Thoracic aorta (tissue), 2 donors: ENCODE results near the gene VDAC1. TPM values are rescaled to one million over a fixed set of nuclear protein-coding genes. Genes with fewer than 3 reads are reported as not detected.
"Not testable (repeated sequence)": the region's sequence is repeated elsewhere in the genome, so short reads cannot be mapped to it uniquely, and the experiment has no call there.

ENCODE experiments used
- ATAC-seq: fragments of 150-250 bp; one replicate; pipeline ENCODE4 v1.8.0; 2017; ENCODE audit warnings: low read depth; ENCODE audit not compliant: insufficient number of reproducible peaks, low FRiP score
- DNase-seq: peaks from one replicate; pipeline ENCODE4 v3.0.0-alpha.2; 2020; ENCODE audit warnings: low spot score
- H3K27ac ChIP-seq, 2 donors: fragments of 200-600 bp; sonication (generic); 1 replicate in 1 of 2; 2 replicates in 1 of 2; pipeline ENCODE4 v1.5.1; 2016; ENCODE audit warnings: mild to moderate bottlenecking in 2 of 2, moderate library complexity in 2 of 2
- H3K27me3 ChIP-seq: fragments of 200-600 bp; sonication (generic); replicated peaks from 2 replicates; pipeline ENCODE4 v1.6.0; 2016; ENCODE audit warnings: mild to moderate bottlenecking; ENCODE audit not compliant: insufficient read depth
- H3K36me3 ChIP-seq: fragments of 200-600 bp; sonication (generic); one replicate; pipeline ENCODE4 v1.5.1; 2016
- H3K4me1 ChIP-seq, 2 donors: fragments of 200-600 bp; sonication (generic); 1 replicate in 1 of 2; 2 replicates in 1 of 2; pipeline versions ENCODE4 v1.5.1 to v1.6.0; 2016; ENCODE audit warnings: low read depth in 2 of 2, mild to moderate bottlenecking in 1 of 2; ENCODE audit not compliant: control insufficient read depth in 1 of 2
- H3K4me3 ChIP-seq: fragments of 200-600 bp; sonication (generic); 2 replicates; pipeline ENCODE4 v1.5.1; 2016; ENCODE audit warnings: mild to moderate bottlenecking
- H3K9me3 ChIP-seq: fragments of 200-600 bp; sonication (generic); 2 replicates; pipeline ENCODE4 v1.5.1; 2016
- total RNA-seq, 2 donors: library from RNA; depleted of rRNA; stranded (reverse); fragments of >200 nt; gene quantifications; one replicate each; pipeline versions ENCODE4 v1.1.0 to v1.2.3, GENCODE V29; 2016
- TF ChIP-seq, protein P1 (sequence below): fragments of 200-600 bp; sonication (generic); IDR thresholded peaks from one replicate; pipeline ENCODE4 v1.5.1; 2019; ENCODE audit warnings: antibody characterized with exemption

VDAC1 gene
- total RNA-seq, 2 donors from 2014 or later = 77.0 to 112 TPM

- no peak overlapping the region for H3K27ac ChIP-seq
- peaks cover 52% of the 10 kb centered on the region for H3K36me3 ChIP-seq
- ATAC-seq (no peak), DNase-seq (no peak)
- no peaks in the 10 kb centered on the region for H3K4me1 ChIP-seq
- H3K27me3 ChIP-seq = no peaks in the 10 kb centered on the region
- no peaks in the 10 kb centered on the region for H3K9me3 ChIP-seq
- TF ChIP-seq, protein P1, sequence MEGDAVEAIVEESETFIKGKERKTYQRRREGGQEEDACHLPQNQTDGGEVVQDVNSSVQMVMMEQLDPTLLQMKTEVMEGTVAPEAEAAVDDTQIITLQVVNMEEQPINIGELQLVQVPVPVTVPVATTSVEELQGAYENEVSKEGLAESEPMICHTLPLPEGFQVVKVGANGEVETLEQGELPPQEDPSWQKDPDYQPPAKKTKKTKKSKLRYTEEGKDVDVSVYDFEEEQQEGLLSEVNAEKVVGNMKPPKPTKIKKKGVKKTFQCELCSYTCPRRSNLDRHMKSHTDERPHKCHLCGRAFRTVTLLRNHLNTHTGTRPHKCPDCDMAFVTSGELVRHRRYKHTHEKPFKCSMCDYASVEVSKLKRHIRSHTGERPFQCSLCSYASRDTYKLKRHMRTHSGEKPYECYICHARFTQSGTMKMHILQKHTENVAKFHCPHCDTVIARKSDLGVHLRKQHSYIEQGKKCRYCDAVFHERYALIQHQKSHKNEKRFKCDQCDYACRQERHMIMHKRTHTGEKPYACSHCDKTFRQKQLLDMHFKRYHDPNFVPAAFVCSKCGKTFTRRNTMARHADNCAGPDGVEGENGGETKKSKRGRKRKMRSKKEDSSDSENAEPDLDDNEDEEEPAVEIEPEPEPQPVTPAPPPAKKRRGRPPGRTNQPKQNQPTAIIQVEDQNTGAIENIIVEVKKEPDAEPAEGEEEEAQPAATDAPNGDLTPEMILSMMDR = no peak
- no peak overlapping the region for H3K4me3 ChIP-seq
Observed at GRCh38 chr5:133977858-133978257, 26.9 kb downstream of the VDAC1 start.

- H3K36me3 ChIP-seq = peaks cover 47% of the 10 kb centered on the region
- no peak for DNase-seq
- H3K27ac ChIP-seq = no peak overlapping the region
- ATAC-seq = no peak
- H3K4me1 ChIP-seq = no peaks in the 10 kb centered on the region
- no peak overlapping the region for H3K4me3 ChIP-seq
- TF ChIP-seq, protein P1 = no peak
- H3K27me3 ChIP-seq = no peaks in the 10 kb centered on the region
- H3K9me3 ChIP-seq = no peaks in the 10 kb centered on the region
Observed at GRCh38 chr5:133977161-133977787, 27.5 kb downstream of the VDAC1 start.

- peaks cover 41% of the 10 kb centered on the region for H3K36me3 ChIP-seq
- not testable (repeated sequence) for H3K4me3 ChIP-seq, H3K4me1 ChIP-seq, H3K27me3 ChIP-seq, DNase-seq, ATAC-seq, H3K9me3 ChIP-seq, H3K27ac ChIP-seq
Observed at GRCh38 chr5:133975546-133975945, 29.2 kb downstream of the VDAC1 start.

GRCh38 chr5:133974142-133974541 is 30.6 kb downstream of the VDAC1 start:
- ATAC-seq = no peak
- H3K36me3 ChIP-seq = peaks cover 41% of the 10 kb centered on the region

GRCh38 chr5:133970325-133970909 is 34.4 kb downstream of the VDAC1 start:
- Histone ChIP-seq H3K36me3 (peaks cover 25% of the 10 kb centered on the region), H3K4me3 (no peak overlapping the region), H3K4me1 (peaks cover 12 to 21% of the 10 kb centered on the region in 2 donors), H3K27ac (no peak overlapping the region), H3K9me3 (no peaks in the 10 kb centered on the region), H3K27me3 (no peaks in the 10 kb centered on the region)
- TF ChIP-seq, protein P1 = no peak
- DNase-seq (no peak), ATAC-seq (no peak)

More at GRCh38 chr5:133974142-133974541, 30.6 kb downstream of the VDAC1 start:
- peaks cover 5 to 8% of the 10 kb centered on the region in 2 donors for H3K4me1 ChIP-seq
- H3K4me3 ChIP-seq = no peak overlapping the region
- no peaks in the 10 kb centered on the region for H3K27me3 ChIP-seq
- no peak for DNase-seq
- H3K9me3 ChIP-seq = no peaks in the 10 kb centered on the region
- TF ChIP-seq, protein P1 = no peak
- no peak overlapping the region for H3K27ac ChIP-seq
